ENCODE measurements around the gene FBXO10.

Gene FBXO10

GRCh38 chr9:37543468-37543867, 32.7 kb downstream of the FBXO10 start:
- H3K4me3 ChIP-seq (ENCODE audit: low read depth, low read length): no peak overlapping the region
- in situ Hi-C loops (cut with HindIII; ENCODE audit: low sequenced_read_pairs): no loop called here
- DNase-seq (ENCODE audit: low read depth, low spot score): no peak
- no peak for TF ChIP-seq CTCF (IDR thresholded peaks at IDR 0.05; ENCODE audit: low read depth, low read length)

DNA sequence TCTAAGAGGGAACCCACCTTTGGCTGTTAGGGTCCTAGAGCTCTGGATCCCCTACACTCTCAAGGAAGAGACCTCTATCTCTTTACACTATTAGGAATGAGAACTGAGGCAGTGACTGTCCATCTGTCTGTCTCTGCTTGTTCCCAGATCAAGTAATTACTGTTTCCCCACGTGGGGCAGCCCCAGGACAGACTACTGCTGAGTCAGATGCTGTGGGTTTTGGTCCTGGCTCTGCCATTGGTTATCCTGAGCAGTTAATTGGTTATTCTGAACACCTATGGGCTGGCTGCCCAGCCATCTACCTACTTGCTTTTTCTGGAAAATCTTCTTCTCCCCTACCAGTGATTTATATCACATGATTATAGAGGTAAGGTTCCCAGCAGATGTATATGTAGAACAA, 33.3 kb downstream of the FBXO10 start:
- TF ChIP-seq CTCF (IDR thresholded peaks at IDR 0.05; ENCODE audit: low read depth, low read length): no peak
- DNase-seq (ENCODE audit: low read depth, low spot score): no peak
- in situ Hi-C loops (cut with HindIII; ENCODE audit: low sequenced_read_pairs): no loop called here
- H3K4me3 ChIP-seq (ENCODE audit: low read depth, low read length): no peak overlapping the region

- in situ Hi-C loops (cut with HindIII; ENCODE audit: low sequenced_read_pairs): no loop called here
- no peak overlapping the region for H3K4me3 ChIP-seq (ENCODE audit: low read depth, low read length)
- no peak for TF ChIP-seq CTCF (IDR thresholded peaks at IDR 0.05; ENCODE audit: low read depth, low read length)
- no peak for DNase-seq (ENCODE audit: low read depth, low spot score)
Measured at GRCh38 chr9:37542488-37542887, 33.7 kb downstream of the FBXO10 start.

- TF ChIP-seq CTCF (IDR thresholded peaks at IDR 0.05; ENCODE audit: low read depth, low read length): no peak
- no peak for DNase-seq (ENCODE audit: low read depth, low spot score)
- in situ Hi-C loops (cut with HindIII; ENCODE audit: low sequenced_read_pairs): no loop called here
- no peak overlapping the region for H3K4me3 ChIP-seq (ENCODE audit: low read depth, low read length)
Measured at GRCh38 chr9:37541465-37541864, 34.7 kb downstream of the FBXO10 start.

DNA sequence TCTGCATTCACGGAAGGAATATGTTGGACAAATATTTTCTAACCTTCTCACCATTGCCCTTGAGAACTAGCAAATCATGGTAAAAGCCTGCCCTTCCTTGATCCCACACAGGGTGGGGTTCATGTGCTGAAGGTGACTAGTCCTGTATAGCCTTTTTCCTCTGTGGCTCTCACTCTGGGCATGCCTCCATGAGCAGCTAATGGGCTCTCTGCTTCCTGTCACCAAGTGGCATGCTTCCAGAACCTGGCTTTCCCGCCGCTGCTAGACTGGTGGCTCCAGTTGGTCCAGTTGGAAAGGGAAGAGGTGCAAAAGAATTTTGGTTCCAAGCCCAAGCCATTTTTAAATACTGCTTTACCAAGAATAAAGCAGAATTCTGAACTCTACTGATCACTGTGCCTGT, 35.5 kb downstream of the FBXO10 start:
- no peak for DNase-seq (ENCODE audit: low read depth, low spot score)
- H3K4me3 ChIP-seq (ENCODE audit: low read depth, low read length): no peak overlapping the region
- TF ChIP-seq CTCF (IDR thresholded peaks at IDR 0.05; ENCODE audit: low read depth, low read length): no peak
- in situ Hi-C loops (cut with HindIII; ENCODE audit: low sequenced_read_pairs): no loop called here

DNA sequence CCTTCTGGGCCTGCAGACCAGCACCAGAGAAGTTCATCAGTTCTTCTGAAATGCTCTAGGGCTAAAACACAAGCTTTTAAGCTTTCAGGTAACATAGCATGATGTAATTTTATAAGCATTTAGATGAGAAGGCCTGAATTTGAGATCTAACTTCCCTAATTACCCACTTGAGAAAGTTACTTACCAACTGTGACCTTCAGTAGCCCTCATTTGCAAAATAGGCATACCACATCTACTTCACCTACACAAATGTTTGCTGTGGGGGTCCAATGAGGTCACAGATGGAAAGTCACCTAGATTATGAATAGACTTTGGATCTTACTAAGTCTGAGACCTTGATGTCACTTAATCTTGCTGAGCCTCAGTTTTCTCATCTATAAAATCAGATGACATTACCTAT, 36.5 kb downstream of the FBXO10 start:
- TF ChIP-seq CTCF (IDR thresholded peaks at IDR 0.05; ENCODE audit: low read depth, low read length): no peak
- H3K4me3 ChIP-seq (ENCODE audit: low read depth, low read length): no peak overlapping the region
- in situ Hi-C loops (cut with HindIII; ENCODE audit: low sequenced_read_pairs): no loop called here
- DNase-seq (ENCODE audit: low read depth, low spot score): no peak

- H3K4me3 ChIP-seq (ENCODE audit: low read depth, low read length): no peak overlapping the region
- no peak for TF ChIP-seq CTCF (IDR thresholded peaks at IDR 0.05; ENCODE audit: low read depth, low read length)
- DNase-seq (ENCODE audit: low read depth, low spot score): no peak
- in situ Hi-C loops (cut with HindIII; ENCODE audit: low sequenced_read_pairs): no loop called here
Measured at GRCh38 chr9:37538099-37538498, 38.1 kb downstream of the FBXO10 start.
